Measurements from ENCODE around the gene GPR179. TPM values are rescaled to one million over a fixed set of nuclear protein-coding genes. Genes with fewer than 3 reads are reported as not detected.

The GPR179 gene
- total RNA-seq = under 0.01 TPM in 1 of 2 replicates, not detected in the other

GRCh38 chr17:38343608-38344419 lies at the start of gene GPR179:
TSS of gene GPR179 (minus strand) at chr17:38343956. CDS start at chr17:38343789, 167 bp downstream.

GRCh38 chr17:38351412-38352222 lies 7.9 kb upstream of the GPR179 start, which contains the start of gene SOCS7:
TSS of gene SOCS7 (plus strand) at chr17:38351844. CDS start at chr17:38352053, 209 bp downstream.

GRCh38 chr17:38296834-38297517 lies 46.8 kb downstream of the GPR179 start, which contains the start of gene MRPL45:
TSS of gene MRPL45 (plus strand) at chr17:38297168. CDS start at chr17:38297184, 16 bp downstream.

Other genes with a start within 250 kb of the GPR179 start
- gene TBC1D3E, start 216.0 kb downstream of the GPR179 start, total RNA-seq = 0.26 TPM in 1 of 2 replicates, not detected in the other
- gene TBC1D3, start 151.4 kb downstream of the GPR179 start, total RNA-seq = not detected in 2 replicates
- 25.8 and 39.2 TPM in 2 replicates for gene MRPL45, start 46.8 kb downstream of the GPR179 start, total RNA-seq
- 4.6 and 9.3 TPM in 2 replicates for gene SOCS7, start 7.9 kb upstream of the GPR179 start, total RNA-seq
- 52.5 and 137 TPM in 2 replicates for gene ARHGAP23, start 84.5 kb upstream of the GPR179 start, total RNA-seq

Data from pericardium fibroblast (primary cell).